Heart left ventricle (tissue), 13 donors: ENCODE measurements around the gene SYNGR2.

Experiments used
- CTCF ChIP-seq, 12 donors: fragments of 200-600 bp; sonication (generic) in 4 of 12; IDR thresholded peaks; one replicate each; pipeline versions ENCODE4 v1.5.0 to v1.8.0; 2018 to 2022; ENCODE audit warnings: antibody characterized with exemption in 12 of 12, mild to moderate bottlenecking in 5 of 12
- POLR2A ChIP-seq, 2 donors: fragments of 450-650 bp; IDR thresholded peaks; one replicate each; pipeline ENCODE4 v1.6.1; 2017; ENCODE audit warnings: antibody characterized with exemption in 2 of 2, mild to moderate bottlenecking in 2 of 2, moderate library complexity in 2 of 2
- donor health status: ischemic (EF 13 %, LVEDD 7.1; RV severe dilation, severe dysfunction).
- donor health status: DM: no; HTN: yes; CAD: no.
- donor health status: DM: no; HTN: no; CAD: no.
- donor health status: ischemic (EF 25% LVEDD 6.9; RV normal size, moderate dysfunction).
- donor health status: ischemic (EF 25% LVEDD 5.7; RV mildly dilated, moderate dysfunction).
- donor health status: ischemic (EF 35%, LVEDD 5.7; RV mildly dilated, moderate dysfunction).
- donor health status: nonischemic (EF 11% LVEDD 7.7; RV severe dilation, severe dysfunction).
- donor health status: DM: yes; HTN: yes; CAD: no.
- donor health status: PGD.
- donor health status: ischemic (EF 29% LVEDD 5.4; RV normal size, mild dysfunction).
- donor health status: nonischemic (EF 23%, LVEDD 6.1; RV moderate dilation, normal function).

GRCh38 chr17:78183916-78184315, 15.5 kb downstream of the SYNGR2 start:
- no peak for TF ChIP-seq POLR2A (IDR thresholded peaks at IDR 0.05)
- TF ChIP-seq CTCF (IDR thresholded peaks at IDR 0.05), result no peak
